Coronary artery (tissue), 2 donors: ENCODE data around the gene GRIN2A.
A peak's percentile ranks its signal among the peaks of the same experiment; 100 is the strongest.

Experiments
- DNase-seq: peaks from one replicate; pipeline ENCODE4 v3.0.0-alpha.2; 2017; ENCODE audit warnings: low spot score
- H3K27ac ChIP-seq, 2 donors: fragments of 200-600 bp; sonication (generic); one replicate each; pipeline ENCODE4 v1.5.1; 2016 to 2019
- H3K4me3 ChIP-seq: fragments of 200-600 bp; sonication (generic); 2 replicates; pipeline ENCODE4 v1.5.1; 2016; ENCODE audit warnings: mild to moderate bottlenecking, moderate library complexity
- CTCF ChIP-seq: fragments of 200-600 bp; sonication (generic); IDR thresholded peaks from one replicate; pipeline ENCODE4 v1.5.1; 2019; ENCODE audit warnings: antibody characterized with exemption

Gene GRIN2A

DNA sequence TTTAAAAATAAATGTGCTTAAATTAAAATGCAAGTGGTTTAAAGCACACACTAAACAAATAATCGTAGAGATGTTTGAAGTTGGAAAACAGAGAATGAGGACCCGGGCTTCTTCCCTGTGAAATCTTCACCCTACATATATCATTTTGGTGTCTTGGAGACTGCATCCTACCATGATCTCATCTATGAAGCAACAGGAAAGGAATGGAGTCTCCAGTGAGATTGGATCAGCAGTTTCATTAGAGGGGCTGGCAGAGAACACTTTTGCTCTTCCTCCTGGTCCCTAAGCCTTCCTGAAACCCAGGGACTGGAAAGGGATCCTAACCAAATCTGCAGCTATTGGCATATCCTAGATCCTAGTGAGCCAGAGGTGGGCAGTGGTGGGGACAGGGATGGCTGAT, 85.0 kb downstream of the GRIN2A start:
- no peak for TF ChIP-seq CTCF
- H3K4me3 ChIP-seq, result no peak overlapping the region
- no peak overlapping the region for H3K27ac ChIP-seq
- peak; percentile 3 for DNase-seq

DNA sequence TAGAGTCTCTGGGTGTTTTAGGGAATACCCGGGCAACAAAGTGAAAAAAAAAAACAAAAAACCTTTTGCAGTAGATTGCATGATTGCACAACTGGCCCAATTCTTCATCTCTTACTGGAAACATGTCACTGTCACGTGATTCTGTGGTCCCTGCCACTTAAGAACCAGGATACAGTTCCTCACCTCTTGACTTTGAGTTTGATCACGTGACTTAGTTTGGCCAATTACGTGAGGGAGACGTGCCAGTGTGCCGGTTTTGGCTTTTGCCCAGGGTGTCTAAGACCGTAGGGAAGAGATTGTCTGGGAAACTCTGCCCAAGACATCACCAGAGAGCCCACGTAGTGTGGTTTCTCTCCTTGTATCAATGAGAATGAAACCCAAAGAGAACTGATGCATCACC, 88.7 kb downstream of the GRIN2A start:
- H3K27ac ChIP-seq, result no peak overlapping the region
- no peak overlapping the region for H3K4me3 ChIP-seq
- peak; percentile 22 for DNase-seq
- no peak for TF ChIP-seq CTCF

DNA sequence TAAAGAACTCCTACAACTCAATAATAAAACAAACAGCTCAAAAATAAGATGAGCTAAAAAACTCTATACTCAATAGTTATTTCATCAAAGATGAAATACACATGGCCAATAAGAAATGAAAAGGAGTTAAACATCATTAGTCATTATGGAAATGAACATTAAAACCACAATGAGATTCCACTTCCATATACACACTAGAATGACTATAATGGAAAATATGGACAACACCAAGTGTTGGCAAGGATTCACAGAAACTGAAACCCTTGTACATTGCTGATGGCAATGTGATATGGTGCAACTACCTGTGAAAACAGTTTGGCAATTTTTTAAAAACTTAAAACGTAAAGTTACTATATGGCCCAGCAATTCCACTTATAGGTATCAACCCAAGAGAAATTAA, 91.4 kb downstream of the GRIN2A start:
- no peak for DNase-seq
- Histone ChIP-seq H3K4me3 (no peak overlapping the region), H3K27ac (no peak overlapping the region)
- no peak for TF ChIP-seq CTCF

- DNase-seq, result peak; percentile 50
- no peak for TF ChIP-seq CTCF
- no peak overlapping the region for H3K4me3 ChIP-seq
- H3K27ac ChIP-seq, result no peak overlapping the region
Measured at GRCh38 chr16:10088380-10088793, 93.8 kb downstream of the GRIN2A start.

DNA sequence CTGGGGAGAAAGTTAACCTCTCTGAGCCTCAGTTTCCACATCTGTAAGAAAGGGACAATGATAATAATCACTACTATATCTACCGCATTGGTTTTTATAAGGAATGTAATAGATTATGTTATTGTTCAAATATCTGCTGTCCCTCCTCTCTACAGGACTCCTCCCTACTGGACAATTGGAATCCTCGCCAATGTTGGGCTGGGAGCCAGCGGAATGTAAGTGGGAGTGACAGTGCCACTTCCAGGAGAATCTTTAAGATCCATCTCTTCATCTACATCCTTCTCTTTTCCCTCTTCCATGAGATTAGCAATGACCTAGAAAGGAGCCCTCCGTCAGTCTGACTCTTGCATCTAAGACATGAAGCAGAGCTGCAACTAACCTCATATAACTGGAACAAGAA, 95.1 kb downstream of the GRIN2A start:
- peak; percentile 9 for DNase-seq
- no peak for TF ChIP-seq CTCF
- Histone ChIP-seq H3K4me3 (no peak overlapping the region), H3K27ac (no peak overlapping the region)

DNA sequence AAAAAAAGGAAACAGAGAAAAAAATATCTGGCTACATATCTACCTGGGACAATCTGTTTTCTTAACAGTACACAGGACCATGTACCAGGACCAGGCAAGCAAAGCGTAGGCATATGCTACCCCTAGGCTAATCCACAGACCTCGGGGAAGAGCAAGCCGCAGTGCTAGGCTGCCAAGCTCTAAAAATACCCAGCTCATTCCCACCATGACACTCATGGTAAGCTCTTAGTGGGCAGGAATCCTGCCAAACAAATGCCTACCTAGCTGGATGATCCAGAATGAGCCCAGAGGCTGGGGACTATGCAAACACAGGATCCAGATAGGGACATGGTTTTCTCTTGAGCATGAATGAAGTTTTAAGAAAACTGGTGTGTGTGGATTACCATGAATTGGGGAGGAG, 95.6 kb downstream of the GRIN2A start:
- H3K27ac ChIP-seq, result no peak overlapping the region

More for the DNA sequence above, 95.6 kb downstream of the GRIN2A start:
- peak; percentile 33 for DNase-seq
- TF ChIP-seq CTCF, result no peak
- no peak overlapping the region for H3K4me3 ChIP-seq
